ENCODE data around the gene ADCY2. TPM values are rescaled to one million over a fixed set of nuclear protein-coding genes. Genes with fewer than 3 reads are reported as not detected.

Gene ADCY2
- total RNA-seq, 2 experiments from 2014 or later: not detected

DNA sequence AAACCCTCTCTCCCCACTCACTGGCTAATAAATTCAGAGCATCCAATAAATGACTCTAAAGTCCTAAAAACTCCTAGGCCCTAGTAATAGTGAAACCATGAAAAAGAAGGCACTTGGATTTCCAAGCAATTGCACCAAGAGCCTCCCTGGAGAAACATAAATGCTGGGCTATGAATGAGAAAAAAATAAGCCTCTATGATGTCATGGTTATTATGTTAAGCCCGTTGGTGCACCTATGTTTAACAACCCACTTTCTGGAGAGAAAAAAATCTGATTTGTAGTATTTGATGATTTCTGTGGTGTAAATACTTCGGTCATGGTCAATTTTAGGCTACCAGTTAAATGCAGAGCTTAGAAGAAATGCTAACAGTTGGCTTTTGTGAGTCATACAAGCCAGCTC lies 446.6 kb downstream of the ADCY2 start:
- ChIA-PET CTCF (ENCODE audit: unreplicated experiment) (no interaction called here), POLR2A (no interaction called here)
- no peak for DNase-seq (ENCODE audit: low spot score)
- no TSS peak for BruUV-seq (replicated peaks)
- TF ChIP-seq, protein P1, sequence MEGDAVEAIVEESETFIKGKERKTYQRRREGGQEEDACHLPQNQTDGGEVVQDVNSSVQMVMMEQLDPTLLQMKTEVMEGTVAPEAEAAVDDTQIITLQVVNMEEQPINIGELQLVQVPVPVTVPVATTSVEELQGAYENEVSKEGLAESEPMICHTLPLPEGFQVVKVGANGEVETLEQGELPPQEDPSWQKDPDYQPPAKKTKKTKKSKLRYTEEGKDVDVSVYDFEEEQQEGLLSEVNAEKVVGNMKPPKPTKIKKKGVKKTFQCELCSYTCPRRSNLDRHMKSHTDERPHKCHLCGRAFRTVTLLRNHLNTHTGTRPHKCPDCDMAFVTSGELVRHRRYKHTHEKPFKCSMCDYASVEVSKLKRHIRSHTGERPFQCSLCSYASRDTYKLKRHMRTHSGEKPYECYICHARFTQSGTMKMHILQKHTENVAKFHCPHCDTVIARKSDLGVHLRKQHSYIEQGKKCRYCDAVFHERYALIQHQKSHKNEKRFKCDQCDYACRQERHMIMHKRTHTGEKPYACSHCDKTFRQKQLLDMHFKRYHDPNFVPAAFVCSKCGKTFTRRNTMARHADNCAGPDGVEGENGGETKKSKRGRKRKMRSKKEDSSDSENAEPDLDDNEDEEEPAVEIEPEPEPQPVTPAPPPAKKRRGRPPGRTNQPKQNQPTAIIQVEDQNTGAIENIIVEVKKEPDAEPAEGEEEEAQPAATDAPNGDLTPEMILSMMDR (conservative IDR thresholded peaks at IDR 0.05; ENCODE audit: low read length): no peak
- no peak for TF ChIP-seq EZH2phosphoT487 (IDR thresholded peaks at IDR 0.05; ENCODE audit: borderline replicate concordance, low read depth, low read length)
- Histone ChIP-seq H3K4me1 (ENCODE audit: insufficient read depth, low read length, poor library complexity, severe bottlenecking) (no peaks in the 10 kb centered on the region), H3K27ac (ENCODE audit: low read depth, low read length, poor library complexity, severe bottlenecking) (no peak overlapping the region), H3K36me3 (ENCODE audit: insufficient read depth, low read length) (no peaks in the 10 kb centered on the region), H3K9me2 (ENCODE audit: insufficient read depth, low read length) (no peaks in the 10 kb centered on the region), H3K9me3 (ENCODE audit: low read length) (no peaks in the 10 kb centered on the region), H3K4me3 (ENCODE audit: low read depth, low read length, poor library complexity, severe bottlenecking) (no peak overlapping the region), H3K4me2 (ENCODE audit: low read length) (no peak overlapping the region), H3K79me2 (ENCODE audit: insufficient read depth, low read depth, low read length) (no peaks in the 10 kb centered on the region), H4K20me1 (ENCODE audit: insufficient read depth, low read length) (no peaks in the 10 kb centered on the region), H2AFZ (ENCODE audit: low read length) (no peak overlapping the region)
- intact Hi-C loops (cut with micrococcal nuclease; ENCODE audit: unreplicated experiment): no loop called here

DNA sequence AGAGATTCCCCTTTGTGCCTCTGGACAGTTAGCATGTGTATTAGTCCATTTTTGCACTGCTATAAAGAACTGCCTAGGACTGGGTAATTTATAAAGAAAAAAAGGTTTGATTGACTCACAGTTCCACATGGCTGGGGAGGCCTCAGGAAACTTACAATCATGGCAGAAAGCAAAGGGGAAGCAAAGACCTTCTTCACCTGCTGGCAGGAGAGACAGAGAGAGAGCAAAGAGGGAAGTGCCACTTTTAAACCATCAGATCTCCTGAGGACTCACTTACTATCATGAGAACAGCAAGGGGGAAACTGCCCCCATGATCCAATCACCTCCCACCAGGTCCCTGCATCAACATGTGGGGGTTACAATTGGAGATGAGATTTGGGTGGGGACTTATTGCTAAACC lies 449.0 kb downstream of the ADCY2 start:
- H3K9me3 ChIP-seq (ENCODE audit: low read length): no peaks in the 10 kb centered on the region
- POLR2A ChIA-PET: no interaction called here
- no peaks in the 10 kb centered on the region for H3K36me3 ChIP-seq (ENCODE audit: insufficient read depth, low read length)
- H3K79me2 ChIP-seq (ENCODE audit: insufficient read depth, low read depth, low read length): no peaks in the 10 kb centered on the region
- H4K20me1 ChIP-seq (ENCODE audit: insufficient read depth, low read length): no peaks in the 10 kb centered on the region
- intact Hi-C loops (cut with micrococcal nuclease; ENCODE audit: unreplicated experiment): no loop called here
- H3K4me3 ChIP-seq (ENCODE audit: low read depth, low read length, poor library complexity, severe bottlenecking): no peak overlapping the region
- H3K4me2 ChIP-seq (ENCODE audit: low read length): no peak overlapping the region
- BruUV-seq (replicated peaks): no TSS peak
- no peak for TF ChIP-seq EZH2phosphoT487 (IDR thresholded peaks at IDR 0.05; ENCODE audit: borderline replicate concordance, low read depth, low read length)
- TF ChIP-seq, protein P1 (conservative IDR thresholded peaks at IDR 0.05; ENCODE audit: low read length): no peak
- H2AFZ ChIP-seq (ENCODE audit: low read length): no peak overlapping the region
- CTCF ChIA-PET (ENCODE audit: unreplicated experiment): no interaction called here
- H3K4me1 ChIP-seq (ENCODE audit: insufficient read depth, low read length, poor library complexity, severe bottlenecking): no peaks in the 10 kb centered on the region
- no peak for DNase-seq (ENCODE audit: low spot score)
- H3K9me2 ChIP-seq (ENCODE audit: insufficient read depth, low read length): no peaks in the 10 kb centered on the region
- H3K27ac ChIP-seq (ENCODE audit: low read depth, low read length, poor library complexity, severe bottlenecking): no peak overlapping the region

DNA sequence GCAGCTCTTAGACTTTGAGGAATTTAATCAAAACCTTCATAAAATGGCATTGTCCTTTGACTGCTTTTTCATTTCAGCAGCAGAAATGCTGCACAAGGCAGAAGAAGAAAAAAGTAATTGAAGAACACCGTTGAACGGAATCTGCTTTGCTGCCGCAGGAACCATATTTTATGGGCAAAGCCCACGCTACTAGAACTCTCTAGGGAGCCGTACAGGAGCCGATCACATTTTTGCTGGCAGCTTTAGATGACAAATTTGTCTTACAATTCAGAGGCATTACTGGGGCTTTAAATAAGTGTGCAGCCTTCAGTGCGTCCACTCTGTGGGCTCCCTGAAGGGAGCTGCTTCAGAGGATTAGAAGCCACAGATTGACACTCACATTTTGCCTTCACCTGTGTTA lies 449.6 kb downstream of the ADCY2 start:
- intact Hi-C loops (cut with micrococcal nuclease; ENCODE audit: unreplicated experiment): no loop called here
- no peak overlapping the region for H2AFZ ChIP-seq (ENCODE audit: low read length)
- ChIA-PET CTCF (ENCODE audit: unreplicated experiment) (no interaction called here), POLR2A (no interaction called here)
- no peak overlapping the region for H3K4me3 ChIP-seq (ENCODE audit: low read depth, low read length, poor library complexity, severe bottlenecking)
- no peaks in the 10 kb centered on the region for H3K79me2 ChIP-seq (ENCODE audit: insufficient read depth, low read depth, low read length)
- H3K9me3 ChIP-seq (ENCODE audit: low read length): no peaks in the 10 kb centered on the region
- no peaks in the 10 kb centered on the region for H3K9me2 ChIP-seq (ENCODE audit: insufficient read depth, low read length)
- DNase-seq (ENCODE audit: low spot score): no peak
- H3K4me2 ChIP-seq (ENCODE audit: low read length): no peak overlapping the region
- TF ChIP-seq EZH2phosphoT487 (IDR thresholded peaks at IDR 0.05; ENCODE audit: borderline replicate concordance, low read depth, low read length): no peak
- TF ChIP-seq, protein P1 (conservative IDR thresholded peaks at IDR 0.05; ENCODE audit: low read length): no peak
- H3K4me1 ChIP-seq (ENCODE audit: insufficient read depth, low read length, poor library complexity, severe bottlenecking): no peaks in the 10 kb centered on the region
- no peaks in the 10 kb centered on the region for H4K20me1 ChIP-seq (ENCODE audit: insufficient read depth, low read length)
- no peaks in the 10 kb centered on the region for H3K36me3 ChIP-seq (ENCODE audit: insufficient read depth, low read length)
- no TSS peak for BruUV-seq (replicated peaks)
- no peak overlapping the region for H3K27ac ChIP-seq (ENCODE audit: low read depth, low read length, poor library complexity, severe bottlenecking)

Measured in OCI-LY7 (cell line).